H9 (cell line): ENCODE data around the gene CDK15. TPM values are rescaled to one million over a fixed set of nuclear protein-coding genes. Genes with fewer than 3 reads are reported as not detected.
"Not testable (repeated sequence)": the region's sequence is repeated elsewhere in the genome, so short reads cannot be mapped to it uniquely, and the experiment has no call there.

Experiments
- DNase-seq: peaks from one replicate; pipeline ENCODE4 v3.0.0-alpha.2; 2017
- H2AFZ ChIP-seq: one replicate; pipeline ENCODE4 v1.6.1; 2013; ENCODE audit warnings: mild to moderate bottlenecking, low read length, control low read depth, moderate library complexity
- H2AK5ac ChIP-seq: 2 replicates; pipeline ENCODE4 v1.6.1; 2013; ENCODE audit warnings: low read length, control low read depth, mixed read lengths; ENCODE audit not compliant: insufficient read length
- H2BK120ac ChIP-seq: one replicate; pipeline ENCODE4 v1.6.1; 2013; ENCODE audit warnings: low read depth, mild to moderate bottlenecking, low read length, control low read depth, inconsistent platforms; ENCODE audit not compliant: poor library complexity, severe bottlenecking
- H2BK12ac ChIP-seq: 2 replicates; pipeline ENCODE4 v1.6.1; 2013; ENCODE audit warnings: low read length, control low read depth, mixed read lengths, low read depth; ENCODE audit not compliant: insufficient read length
- H2BK15ac ChIP-seq: 2 replicates; pipeline ENCODE4 v1.6.1; 2013; ENCODE audit warnings: low read depth, low read length, control low read depth
- H2BK20ac ChIP-seq: one replicate; pipeline ENCODE4 v1.6.1; 2013; ENCODE audit warnings: low read depth, mild to moderate bottlenecking, low read length, control low read depth, inconsistent platforms; ENCODE audit not compliant: poor library complexity, severe bottlenecking
- H2BK5ac ChIP-seq: 2 replicates; pipeline ENCODE4 v1.6.1; 2013; ENCODE audit warnings: low read length, control low read depth, mixed read lengths; ENCODE audit not compliant: insufficient read length
- H3K14ac ChIP-seq: 2 replicates; pipeline ENCODE4 v1.6.1; 2013; ENCODE audit warnings: low read length, control low read depth; ENCODE audit not compliant: insufficient read depth
- H3K18ac ChIP-seq: 2 replicates; pipeline ENCODE4 v1.6.1; 2013; ENCODE audit warnings: low read depth, mild to moderate bottlenecking, mixed read lengths, low read length, control low read depth; ENCODE audit not compliant: insufficient read length
- H3K23ac ChIP-seq: 2 replicates; pipeline ENCODE4 v1.6.1; 2013; ENCODE audit warnings: low read length, control low read depth, mixed read lengths, low read depth; ENCODE audit not compliant: insufficient read length
- H3K23me2 ChIP-seq: 2 replicates; pipeline ENCODE4 v1.6.1; 2013; ENCODE audit warnings: low read depth, mild to moderate bottlenecking, mixed read lengths, low read length, control low read depth; ENCODE audit not compliant: insufficient read length, poor library complexity, severe bottlenecking
- H3K27ac ChIP-seq: 2 replicates; pipeline ENCODE4 v1.5.1; 2013; ENCODE audit warnings: low read length, control low read depth, mixed read lengths, low read depth; ENCODE audit not compliant: insufficient read length
- H3K27me3 ChIP-seq: 2 replicates; pipeline ENCODE4 v1.6.1; 2013; ENCODE audit warnings: low read length, control low read depth, inconsistent platforms; ENCODE audit not compliant: insufficient read depth
- H3K4ac ChIP-seq: 2 replicates; pipeline ENCODE4 v1.6.1; 2013; ENCODE audit warnings: low read depth, mild to moderate bottlenecking, control low read depth, inconsistent platforms, low read length, moderate library complexity
- H3K4me1 ChIP-seq: 2 replicates; pipeline ENCODE4 v1.6.1; 2013; ENCODE audit warnings: low read length, control low read depth, inconsistent platforms; ENCODE audit not compliant: insufficient read depth
- H3K4me2 ChIP-seq: 2 replicates; pipeline ENCODE4 v1.6.1; 2013; ENCODE audit warnings: low read length, control low read depth, mixed read lengths; ENCODE audit not compliant: insufficient read length, insufficient read depth
- H3K56ac ChIP-seq: 2 replicates; pipeline ENCODE4 v1.6.1; 2013; ENCODE audit warnings: low read depth, mild to moderate bottlenecking, mixed read lengths, low read length, control low read depth; ENCODE audit not compliant: insufficient read length
- H3K79me1 ChIP-seq: 2 replicates; pipeline ENCODE4 v1.6.1; 2013; ENCODE audit warnings: low read depth, mild to moderate bottlenecking, moderate library complexity, low read length, control low read depth, inconsistent platforms; ENCODE audit not compliant: insufficient read depth, poor library complexity, severe bottlenecking
- H3K79me2 ChIP-seq: 2 replicates; pipeline ENCODE4 v1.6.1; 2013; ENCODE audit warnings: low read length, control low read depth, inconsistent platforms; ENCODE audit not compliant: insufficient read depth
- H3K9ac ChIP-seq: 2 replicates; pipeline ENCODE4 v1.6.1; 2013; ENCODE audit warnings: low read length, control low read depth, mixed read lengths; ENCODE audit not compliant: insufficient read length; ENCODE audit errors: extremely low read depth
- H3K9me3 ChIP-seq: one replicate; pipeline ENCODE4 v1.6.1; 2013; ENCODE audit warnings: low read depth, low read length, inconsistent platforms; ENCODE audit not compliant: control insufficient read depth
- H3T11ph ChIP-seq: one replicate; pipeline ENCODE4 v1.6.1; 2013; ENCODE audit warnings: mild to moderate bottlenecking, low read length, control low read depth, inconsistent platforms
- H4K20me1 ChIP-seq: one replicate; pipeline ENCODE4 v1.6.1; 2013; ENCODE audit not compliant: control insufficient read depth, insufficient read length, insufficient read depth
- H4K5ac ChIP-seq: 2 replicates; pipeline ENCODE4 v1.6.1; 2013; ENCODE audit warnings: low read depth, mild to moderate bottlenecking, mixed read lengths, low read length, control low read depth; ENCODE audit not compliant: insufficient read length
- H4K8ac ChIP-seq: replicated peaks from 2 replicates; pipeline ENCODE4 v1.6.1; 2013; ENCODE audit warnings: low read length, control low read depth, mixed read lengths, low read depth; ENCODE audit not compliant: insufficient read length
- H4K91ac ChIP-seq: 2 replicates; pipeline ENCODE4 v1.6.1; 2013; ENCODE audit warnings: low read depth, mild to moderate bottlenecking, moderate library complexity, mixed read lengths, low read length, control low read depth; ENCODE audit not compliant: insufficient read length
- H3K27ac Mint-ChIP-seq, 3 experiments: 2 replicates in 2 of 3; 3 replicates in 1 of 3; pipeline ENCODE4 v1.8.0; 2020 to 2021; ENCODE audit warnings: mixed read lengths in 3 of 3, mild to moderate bottlenecking in 1 of 3, moderate library complexity in 1 of 3
- H3K27me3 Mint-ChIP-seq: 2 replicates; pipeline ENCODE4 v1.8.0; 2021; ENCODE audit warnings: low read depth, mild to moderate bottlenecking, moderate library complexity, mixed read lengths
- H3K36me3 Mint-ChIP-seq, 3 experiments: 2 replicates in 2 of 3; 3 replicates in 1 of 3; pipeline ENCODE4 v1.8.0; 2020 to 2021; ENCODE audit warnings: low read depth in 3 of 3, mixed read lengths in 3 of 3; ENCODE audit not compliant: insufficient read depth in 1 of 3
- H3K4me1 Mint-ChIP-seq, 2 experiments: 2 replicates each; pipeline ENCODE4 v1.8.0; 2020; ENCODE audit warnings: mixed read lengths in 2 of 2
- H3K4me3 Mint-ChIP-seq, 2 experiments: 2 replicates in 1 of 2; 3 replicates in 1 of 2; pipeline ENCODE4 v1.8.0; 2020 to 2021; ENCODE audit warnings: mild to moderate bottlenecking in 2 of 2, mixed read lengths in 2 of 2, moderate library complexity in 1 of 2
- H3K9me3 Mint-ChIP-seq, 2 experiments: 2 replicates in 1 of 2; 3 replicates in 1 of 2; pipeline ENCODE4 v1.8.0; 2020; ENCODE audit warnings: mild to moderate bottlenecking in 2 of 2, mixed read lengths in 2 of 2, moderate library complexity in 1 of 2
- CTCF ChIP-seq: fragments of 200-600 bp; sonication (generic); conservative IDR thresholded peaks from 3 replicates; pipeline ENCODE4 v1.8.0; 2021; ENCODE audit warnings: antibody characterized with exemption, mild to moderate bottlenecking
- WGBS: extraction: QIAGEN DNeasy Blood & Tissue Kit; methylation state at CpG from one replicate; pipeline ENCODE4 v1.1.7; 2013; ENCODE audit warnings: missing lambda C conversion rate, low lambda C conversion rate, mixed read lengths; ENCODE audit not compliant: insufficient read length; ENCODE audit errors: extremely low coverage; 5-methylcytosine and 5-hydroxymethylcytosine counted together
- total RNA-seq: library from RNA; stranded (reverse); gene quantifications from 2 replicates; pipeline ENCODE4 v1.2.1, GENCODE V29; 2021

The CDK15 gene
- total RNA-seq, 1 experiment from 2014 or later = not detected

GRCh38 chr2:201761101-201761500 lies 45.2 kb upstream of the CDK15 start:
- Histone ChIP-seq H2BK120ac (no peak overlapping the region), H3K23me2 (no peaks in the 10 kb centered on the region), H3K9ac (no peak overlapping the region), H3K56ac (no peak overlapping the region), H4K20me1 (no peaks in the 10 kb centered on the region), H3K79me1 (no peaks in the 10 kb centered on the region), H3K27ac (no peak overlapping the region), H3K9me3 (no peaks in the 10 kb centered on the region), H3K14ac (no peak overlapping the region), H3K18ac (no peak overlapping the region), H4K8ac (no peak overlapping the region), H2AFZ (no peak overlapping the region), H3T11ph (no peak overlapping the region), H4K91ac (no peak overlapping the region), H3K79me2 (no peaks in the 10 kb centered on the region), H2AK5ac (no peak overlapping the region), H2BK12ac (no peak overlapping the region), H4K5ac (no peak overlapping the region), H3K4me1 (no peaks in the 10 kb centered on the region), H2BK5ac (no peak overlapping the region), H3K23ac (no peak overlapping the region), H2BK15ac (no peak overlapping the region), H3K4ac (no peak overlapping the region), H3K4me2 (no peak overlapping the region), H2BK20ac (no peak overlapping the region), H3K27me3 (no peaks in the 10 kb centered on the region)
- H3K36me3 Mint-ChIP-seq = peaks cover 6 to 36% (median 31%) of the 10 kb centered on the region in 3 experiments; a peak in 6 of 7 replicates
- DNase-seq = no peak
- H3K27ac Mint-ChIP-seq = no peak overlapping the region; a peak in 2 of 7 replicates
- H3K4me1 Mint-ChIP-seq = no peaks in the 10 kb centered on the region
- H3K9me3 Mint-ChIP-seq = no peaks in the 10 kb centered on the region
- H3K4me3 Mint-ChIP-seq = no peak overlapping the region
- no peaks in the 10 kb centered on the region for H3K27me3 Mint-ChIP-seq
- WGBS = no CpG with 5 or more reads among the region's 4 CpGs
- TF ChIP-seq CTCF = no peak

GRCh38 chr2:201764469-201764868 lies 41.9 kb upstream of the CDK15 start:
- H3K56ac ChIP-seq = not testable (repeated sequence)

More at GRCh38 chr2:201764469-201764868, 41.9 kb upstream of the CDK15 start:
- H2AK5ac ChIP-seq, H3K4me1 ChIP-seq, H3K4me1 Mint-ChIP-seq, H2BK120ac ChIP-seq, H4K8ac ChIP-seq, H3K4ac ChIP-seq, H3K4me3 Mint-ChIP-seq, H3K18ac ChIP-seq, H2AFZ ChIP-seq, H3K4me2 ChIP-seq, H3K23me2 ChIP-seq, H3K27me3 ChIP-seq, H2BK20ac ChIP-seq, H3K79me2 ChIP-seq, DNase-seq, H3K9me3 ChIP-seq, H3K27ac ChIP-seq, H4K5ac ChIP-seq, H4K20me1 ChIP-seq, H4K91ac ChIP-seq, H3K79me1 ChIP-seq, H3K27ac Mint-ChIP-seq, H2BK5ac ChIP-seq, H3K27me3 Mint-ChIP-seq, H2BK12ac ChIP-seq, H3K14ac ChIP-seq, H3T11ph ChIP-seq, H3K23ac ChIP-seq, H3K9ac ChIP-seq, H3K9me3 Mint-ChIP-seq, H2BK15ac ChIP-seq: not testable (repeated sequence)
- H3K36me3 Mint-ChIP-seq = peaks cover 13 to 37% (median 29%) of the 10 kb centered on the region in 3 experiments
- WGBS = no CpG with 5 or more reads among the region's 7 CpGs
